ENCODE data around the gene OARD1. TPM values are rescaled to one million over a fixed set of nuclear protein-coding genes. Genes with fewer than 3 reads are reported as not detected.

OARD1 gene
- total RNA-seq, 1 donor: 7.2 TPM

DNA sequence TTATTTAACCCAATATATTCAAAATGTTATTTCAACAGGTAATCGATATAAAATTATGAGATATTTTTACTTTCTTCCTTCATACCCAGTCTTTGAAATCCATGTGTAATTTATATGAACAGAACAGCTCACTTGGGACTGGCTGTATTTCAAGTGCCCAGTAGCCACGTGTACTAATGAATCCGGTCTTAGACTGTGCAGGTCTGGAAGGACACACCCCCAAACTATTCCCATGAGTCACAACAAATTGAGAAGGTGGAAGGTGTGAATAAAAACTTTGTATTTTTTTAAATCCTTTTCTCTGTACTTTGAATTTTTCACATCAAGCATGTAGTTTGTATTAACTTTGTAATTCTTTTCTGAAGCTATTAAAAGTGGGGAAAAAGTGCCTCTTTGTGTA is 36.0 kb downstream of the OARD1 start:
- DNase-seq (ENCODE audit: insufficient read length, low spot score, missing footprints): no peak
- no peaks in the 10 kb centered on the region for H3K36me3 ChIP-seq (ENCODE audit: insufficient read depth, low read length)
- H3K4me2 ChIP-seq (ENCODE audit: insufficient read depth, low read length): no peak overlapping the region
- no peaks in the 10 kb centered on the region for H3K79me2 ChIP-seq (ENCODE audit: insufficient read depth, low read length)
- H3K4me3 ChIP-seq (ENCODE audit: insufficient read depth, low read length): no peak overlapping the region
- peaks cover 3% of the 10 kb centered on the region for H3K27me3 ChIP-seq (ENCODE audit: insufficient read depth, low read length)
- TF ChIP-seq, protein P1, sequence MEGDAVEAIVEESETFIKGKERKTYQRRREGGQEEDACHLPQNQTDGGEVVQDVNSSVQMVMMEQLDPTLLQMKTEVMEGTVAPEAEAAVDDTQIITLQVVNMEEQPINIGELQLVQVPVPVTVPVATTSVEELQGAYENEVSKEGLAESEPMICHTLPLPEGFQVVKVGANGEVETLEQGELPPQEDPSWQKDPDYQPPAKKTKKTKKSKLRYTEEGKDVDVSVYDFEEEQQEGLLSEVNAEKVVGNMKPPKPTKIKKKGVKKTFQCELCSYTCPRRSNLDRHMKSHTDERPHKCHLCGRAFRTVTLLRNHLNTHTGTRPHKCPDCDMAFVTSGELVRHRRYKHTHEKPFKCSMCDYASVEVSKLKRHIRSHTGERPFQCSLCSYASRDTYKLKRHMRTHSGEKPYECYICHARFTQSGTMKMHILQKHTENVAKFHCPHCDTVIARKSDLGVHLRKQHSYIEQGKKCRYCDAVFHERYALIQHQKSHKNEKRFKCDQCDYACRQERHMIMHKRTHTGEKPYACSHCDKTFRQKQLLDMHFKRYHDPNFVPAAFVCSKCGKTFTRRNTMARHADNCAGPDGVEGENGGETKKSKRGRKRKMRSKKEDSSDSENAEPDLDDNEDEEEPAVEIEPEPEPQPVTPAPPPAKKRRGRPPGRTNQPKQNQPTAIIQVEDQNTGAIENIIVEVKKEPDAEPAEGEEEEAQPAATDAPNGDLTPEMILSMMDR (IDR thresholded peaks at IDR 0.05; ENCODE audit: extremely low read depth, low read depth, low read length): no peak
- H3K9me3 ChIP-seq (ENCODE audit: low read depth, low read length): no peaks in the 10 kb centered on the region
- H3K27ac ChIP-seq (ENCODE audit: low read depth, low read length): no peak overlapping the region
- no peak overlapping the region for H2AFZ ChIP-seq (ENCODE audit: low read length)
- no peaks in the 10 kb centered on the region for H4K20me1 ChIP-seq (ENCODE audit: insufficient read depth, low read length)
- H3K4me1 ChIP-seq (ENCODE audit: insufficient read depth, low read length): no peaks in the 10 kb centered on the region

DNA sequence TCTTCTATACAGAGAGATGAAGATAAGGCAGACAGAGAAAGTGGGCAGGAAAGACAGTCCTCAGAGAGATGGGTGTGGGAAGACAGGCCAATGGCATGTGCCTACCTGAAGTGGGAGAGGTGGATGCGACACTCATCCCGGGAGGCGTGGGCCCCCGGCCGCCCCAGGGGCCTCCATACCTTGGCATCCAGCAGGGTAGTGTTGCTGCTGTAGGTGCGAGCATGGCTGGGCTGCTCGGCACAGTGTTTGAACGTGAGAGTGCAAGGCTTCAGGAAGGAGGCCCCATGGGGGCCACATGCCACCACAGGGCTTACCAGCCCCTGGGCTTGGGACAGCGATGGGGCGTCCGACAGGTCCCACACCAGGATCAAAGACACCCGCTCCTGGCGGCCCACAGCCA is 38.4 kb downstream of the OARD1 start:
- H2AFZ ChIP-seq (ENCODE audit: low read length): no peak overlapping the region

DNA sequence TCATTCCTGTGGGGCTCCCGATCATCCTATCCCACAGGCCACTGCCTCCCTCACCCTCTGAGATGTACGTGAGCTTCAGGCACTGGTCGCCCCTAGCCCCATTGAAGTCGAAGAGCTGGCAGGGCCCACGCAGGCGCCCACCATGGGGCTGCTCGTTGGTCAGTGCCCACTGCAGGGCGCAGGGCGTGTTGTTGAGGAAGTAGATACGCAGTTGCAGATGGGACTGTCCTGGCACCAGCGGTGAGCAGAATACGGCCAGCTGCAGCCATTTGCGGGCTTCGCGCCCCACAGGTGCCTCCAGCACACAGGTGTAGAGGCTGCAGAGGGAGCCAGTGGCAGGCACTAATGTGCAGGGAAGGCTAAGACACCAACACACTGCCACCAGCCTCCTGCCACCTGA is 39.3 kb downstream of the OARD1 start:
- Histone ChIP-seq H4K20me1 (ENCODE audit: insufficient read depth, low read length) (no peaks in the 10 kb centered on the region), H3K27ac (ENCODE audit: low read depth, low read length) (no peak overlapping the region), H3K4me2 (ENCODE audit: insufficient read depth, low read length) (no peak overlapping the region), H3K79me2 (ENCODE audit: insufficient read depth, low read length) (no peaks in the 10 kb centered on the region), H3K4me1 (ENCODE audit: insufficient read depth, low read length) (peaks cover 4% of the 10 kb centered on the region), H3K9me3 (ENCODE audit: low read depth, low read length) (no peaks in the 10 kb centered on the region), H3K4me3 (ENCODE audit: insufficient read depth, low read length) (no peak overlapping the region), H2AFZ (ENCODE audit: low read length) (no peak overlapping the region), H3K36me3 (ENCODE audit: insufficient read depth, low read length) (no peaks in the 10 kb centered on the region), H3K27me3 (ENCODE audit: insufficient read depth, low read length) (peaks cover 3% of the 10 kb centered on the region)
- peak; percentile 49 for DNase-seq (ENCODE audit: insufficient read length, low spot score, missing footprints)
- TF ChIP-seq, protein P1 (IDR thresholded peaks at IDR 0.05; ENCODE audit: extremely low read depth, low read depth, low read length): no peak

More for the DNA sequence above, 38.4 kb downstream of the OARD1 start:
- Histone ChIP-seq H3K27me3 (ENCODE audit: insufficient read depth, low read length) (peaks cover 3% of the 10 kb centered on the region), H3K4me3 (ENCODE audit: insufficient read depth, low read length) (no peak overlapping the region), H3K27ac (ENCODE audit: low read depth, low read length) (no peak overlapping the region), H3K79me2 (ENCODE audit: insufficient read depth, low read length) (no peaks in the 10 kb centered on the region), H4K20me1 (ENCODE audit: insufficient read depth, low read length) (no peaks in the 10 kb centered on the region), H3K9me3 (ENCODE audit: low read depth, low read length) (no peaks in the 10 kb centered on the region), H3K4me1 (ENCODE audit: insufficient read depth, low read length) (peaks cover 1% of the 10 kb centered on the region), H3K4me2 (ENCODE audit: insufficient read depth, low read length) (no peak overlapping the region), H3K36me3 (ENCODE audit: insufficient read depth, low read length) (no peaks in the 10 kb centered on the region)
- no peak for DNase-seq (ENCODE audit: insufficient read length, low spot score, missing footprints)
- TF ChIP-seq, protein P1 (IDR thresholded peaks at IDR 0.05; ENCODE audit: extremely low read depth, low read depth, low read length): no peak

DNA sequence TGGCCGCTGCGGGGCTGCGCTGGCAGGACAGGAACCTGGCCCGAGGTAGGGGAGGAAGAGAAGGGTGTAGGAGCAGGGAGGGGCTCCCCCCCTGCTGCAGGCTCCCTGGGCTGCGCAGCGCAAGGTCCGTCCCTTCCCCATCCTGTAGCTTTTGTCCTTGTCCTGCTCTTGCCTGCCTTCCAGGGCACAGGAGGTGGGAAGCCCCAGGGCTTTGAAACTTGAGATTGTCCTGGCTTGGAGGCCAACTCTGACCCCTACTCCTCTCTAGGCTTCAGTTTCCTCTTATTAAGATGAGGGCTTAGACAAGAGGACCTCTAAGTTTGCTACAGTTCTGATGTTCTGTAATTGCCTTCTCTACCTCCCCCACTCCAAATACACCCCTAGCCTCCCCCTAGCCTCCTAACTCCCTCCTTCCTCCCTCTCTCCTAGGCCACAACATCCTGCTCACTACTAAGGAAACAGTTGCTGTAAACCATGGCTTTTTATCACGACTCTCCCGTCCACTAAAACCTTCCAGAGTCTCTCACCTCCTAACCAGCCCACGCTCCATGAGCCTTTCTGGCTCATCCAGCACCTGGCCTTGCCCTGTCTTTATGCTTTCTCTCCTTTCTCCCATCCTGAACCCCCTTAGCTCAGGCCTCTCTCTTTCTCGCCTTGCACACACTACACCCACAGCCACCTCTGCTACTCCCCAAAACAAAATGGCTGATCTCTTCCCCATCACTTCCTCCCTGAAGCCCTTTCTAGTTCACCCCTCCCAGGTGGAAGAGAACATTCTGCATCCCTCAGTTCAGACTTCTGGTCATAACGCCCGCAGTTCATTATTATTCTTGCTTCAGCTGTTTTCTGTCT is 43.4 kb downstream of the OARD1 start:
- peaks cover 9% of the 10 kb centered on the region for H3K4me1 ChIP-seq (ENCODE audit: insufficient read depth, low read length)
- TF ChIP-seq, protein P1 (IDR thresholded peaks at IDR 0.05; ENCODE audit: extremely low read depth, low read depth, low read length): no peak
- peak overlapping the region; percentile 70 for H3K4me3 ChIP-seq (ENCODE audit: insufficient read depth, low read length)
- H4K20me1 ChIP-seq (ENCODE audit: insufficient read depth, low read length): no peaks in the 10 kb centered on the region
- H3K9me3 ChIP-seq (ENCODE audit: low read depth, low read length): no peaks in the 10 kb centered on the region
- peak overlapping the region; percentile 96 for H2AFZ ChIP-seq (ENCODE audit: low read length)
- no peaks in the 10 kb centered on the region for H3K36me3 ChIP-seq (ENCODE audit: insufficient read depth, low read length)
- peak overlapping the region; percentile 90 for H3K4me2 ChIP-seq (ENCODE audit: insufficient read depth, low read length)
- no peaks in the 10 kb centered on the region for H3K79me2 ChIP-seq (ENCODE audit: insufficient read depth, low read length)
- DNase-seq (ENCODE audit: insufficient read length, low spot score, missing footprints): peak; percentile 77
- no peak overlapping the region for H3K27ac ChIP-seq (ENCODE audit: low read depth, low read length)
- H3K27me3 ChIP-seq (ENCODE audit: insufficient read depth, low read length): peaks cover 3% of the 10 kb centered on the region

All from osteoblast (primary cell).